ENCODE results near the gene GGACT.

GGACT gene

GRCh38 chr13:100566543-100566942, 22.0 kb downstream of the GGACT start:
- H3K27ac Mint-ChIP-seq = no peak overlapping the region
- TF ChIP-seq, protein P1, sequence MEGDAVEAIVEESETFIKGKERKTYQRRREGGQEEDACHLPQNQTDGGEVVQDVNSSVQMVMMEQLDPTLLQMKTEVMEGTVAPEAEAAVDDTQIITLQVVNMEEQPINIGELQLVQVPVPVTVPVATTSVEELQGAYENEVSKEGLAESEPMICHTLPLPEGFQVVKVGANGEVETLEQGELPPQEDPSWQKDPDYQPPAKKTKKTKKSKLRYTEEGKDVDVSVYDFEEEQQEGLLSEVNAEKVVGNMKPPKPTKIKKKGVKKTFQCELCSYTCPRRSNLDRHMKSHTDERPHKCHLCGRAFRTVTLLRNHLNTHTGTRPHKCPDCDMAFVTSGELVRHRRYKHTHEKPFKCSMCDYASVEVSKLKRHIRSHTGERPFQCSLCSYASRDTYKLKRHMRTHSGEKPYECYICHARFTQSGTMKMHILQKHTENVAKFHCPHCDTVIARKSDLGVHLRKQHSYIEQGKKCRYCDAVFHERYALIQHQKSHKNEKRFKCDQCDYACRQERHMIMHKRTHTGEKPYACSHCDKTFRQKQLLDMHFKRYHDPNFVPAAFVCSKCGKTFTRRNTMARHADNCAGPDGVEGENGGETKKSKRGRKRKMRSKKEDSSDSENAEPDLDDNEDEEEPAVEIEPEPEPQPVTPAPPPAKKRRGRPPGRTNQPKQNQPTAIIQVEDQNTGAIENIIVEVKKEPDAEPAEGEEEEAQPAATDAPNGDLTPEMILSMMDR (IDR thresholded peaks at IDR 0.05; ENCODE audit: unreplicated experiment in 3 of 3) = no peak
- H3K4me3 Mint-ChIP-seq = no peak overlapping the region
- peaks cover 14% of the 10 kb centered on the region for H3K36me3 Mint-ChIP-seq (ENCODE audit: low read depth)
- no peaks in the 10 kb centered on the region for H3K4me1 Mint-ChIP-seq
- H3K27me3 Mint-ChIP-seq (ENCODE audit: low read depth) = peaks cover 9% of the 10 kb centered on the region
- H3K9me3 Mint-ChIP-seq = peaks cover 5% of the 10 kb centered on the region

DNA sequence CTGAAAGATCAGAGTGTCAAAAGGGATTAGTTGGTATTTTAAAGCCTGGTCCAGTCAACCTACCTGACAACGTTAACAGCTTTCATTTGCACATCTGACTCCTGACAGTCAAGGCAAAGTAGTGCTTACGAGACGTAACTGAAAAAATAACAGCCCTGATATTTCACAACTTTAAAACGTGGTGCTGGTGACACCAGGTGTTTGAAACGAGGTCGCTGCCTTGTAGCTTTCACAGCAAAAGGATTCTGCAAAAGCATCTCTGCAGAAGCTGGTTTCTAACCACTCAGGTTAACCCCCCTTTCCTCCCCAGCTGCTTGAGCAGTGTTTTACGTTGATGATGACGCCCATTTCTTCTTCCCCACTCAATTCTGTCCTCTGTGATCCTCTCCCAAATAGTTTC, 23.3 kb downstream of the GGACT start:
- Mint-ChIP-seq H3K4me3 (no peak overlapping the region), H3K27me3 (ENCODE audit: low read depth) (peaks cover 9% of the 10 kb centered on the region), H3K4me1 (no peaks in the 10 kb centered on the region), H3K9me3 (peaks cover 5% of the 10 kb centered on the region), H3K27ac (no peak overlapping the region), H3K36me3 (ENCODE audit: low read depth) (peaks cover 14% of the 10 kb centered on the region)
- TF ChIP-seq, protein P1 (IDR thresholded peaks at IDR 0.05; ENCODE audit: unreplicated experiment in 3 of 3) = no peak

- no peak overlapping the region for H3K4me3 Mint-ChIP-seq
- no peaks in the 10 kb centered on the region for H3K4me1 Mint-ChIP-seq
- H3K9me3 Mint-ChIP-seq = peaks cover 4% of the 10 kb centered on the region
- TF ChIP-seq, protein P1 (IDR thresholded peaks at IDR 0.05; ENCODE audit: unreplicated experiment in 3 of 3) = no peak
- H3K36me3 Mint-ChIP-seq (ENCODE audit: low read depth) = peaks cover 9% of the 10 kb centered on the region
- H3K27ac Mint-ChIP-seq = no peak overlapping the region
- H3K27me3 Mint-ChIP-seq (ENCODE audit: low read depth) = peaks cover 9% of the 10 kb centered on the region
Observed at GRCh38 chr13:100564444-100565223, 24.0 kb downstream of the GGACT start.

GRCh38 chr13:100563779-100564178, 24.8 kb downstream of the GGACT start:
- no peak overlapping the region for H3K4me3 Mint-ChIP-seq

GRCh38 chr13:100561599-100562204, 26.9 kb downstream of the GGACT start:
- Mint-ChIP-seq H3K27me3 (ENCODE audit: low read depth) (peaks cover 9% of the 10 kb centered on the region), H3K4me3 (no peak overlapping the region), H3K4me1 (no peaks in the 10 kb centered on the region), H3K9me3 (peaks cover 2% of the 10 kb centered on the region), H3K27ac (no peak overlapping the region), H3K36me3 (ENCODE audit: low read depth) (peaks cover 5% of the 10 kb centered on the region)
- TF ChIP-seq, protein P1 (IDR thresholded peaks at IDR 0.05; ENCODE audit: unreplicated experiment in 3 of 3) = no peak

More at GRCh38 chr13:100563779-100564178, 24.8 kb downstream of the GGACT start:
- Mint-ChIP-seq H3K4me1 (no peaks in the 10 kb centered on the region), H3K27ac (no peak overlapping the region), H3K9me3 (peaks cover 2% of the 10 kb centered on the region), H3K27me3 (ENCODE audit: low read depth) (peaks cover 9% of the 10 kb centered on the region), H3K36me3 (ENCODE audit: low read depth) (peaks cover 9% of the 10 kb centered on the region)
- TF ChIP-seq, protein P1 (IDR thresholded peaks at IDR 0.05; ENCODE audit: unreplicated experiment in 3 of 3) = no peak

- no peaks in the 10 kb centered on the region for H3K4me1 Mint-ChIP-seq
- peaks cover 2% of the 10 kb centered on the region for H3K9me3 Mint-ChIP-seq
- H3K27ac Mint-ChIP-seq = no peak overlapping the region
Observed at GRCh38 chr13:100561158-100561499, 27.5 kb downstream of the GGACT start.

More at GRCh38 chr13:100561158-100561499, 27.5 kb downstream of the GGACT start:
- TF ChIP-seq, protein P1 (IDR thresholded peaks at IDR 0.05; ENCODE audit: unreplicated experiment in 3 of 3) = no peak
- H3K36me3 Mint-ChIP-seq (ENCODE audit: low read depth) = no peaks in the 10 kb centered on the region
- peaks cover 6% of the 10 kb centered on the region for H3K27me3 Mint-ChIP-seq (ENCODE audit: low read depth)
- H3K4me3 Mint-ChIP-seq = no peak overlapping the region

Data from nephron (organoid).